Ishikawa (cell line): Measurements from ENCODE around the gene USP2.

ENCODE experiments used
- CEBPB ChIP-seq: IDR thresholded peaks from 2 replicates; pipeline ENCODE4 v1.6.1; 2012
- CREB1 ChIP-seq: IDR thresholded peaks from 2 replicates; pipeline ENCODE4 v1.6.1; 2012; ENCODE audit warnings: low read depth
- EGR1 ChIP-seq: IDR thresholded peaks from 2 replicates; pipeline ENCODE4 v1.6.1; 2012
- EP300 ChIP-seq: IDR thresholded peaks from 2 replicates; pipeline ENCODE4 v1.6.1; 2012; ENCODE audit warnings: borderline replicate concordance
- FOXM1 ChIP-seq: IDR thresholded peaks from 2 replicates; pipeline ENCODE4 v1.6.1; 2012; ENCODE audit warnings: low read depth, borderline replicate concordance
- NFIC ChIP-seq: IDR thresholded peaks from 2 replicates; pipeline ENCODE4 v1.6.1; 2012
- RAD21 ChIP-seq: IDR thresholded peaks from 2 replicates; pipeline ENCODE4 v1.6.1; 2012; ENCODE audit warnings: low read depth
- TAF1 ChIP-seq: IDR thresholded peaks from 2 replicates; pipeline ENCODE4 v1.6.1; 2012; ENCODE audit warnings: low read depth, mild to moderate bottlenecking
- TCF12 ChIP-seq: IDR thresholded peaks from 2 replicates; pipeline ENCODE4 v1.6.1; 2012; ENCODE audit warnings: low read depth
- TEAD4 ChIP-seq: IDR thresholded peaks from 2 replicates; pipeline ENCODE4 v1.6.1; 2012
- YY1 ChIP-seq: IDR thresholded peaks from 2 replicates; pipeline ENCODE4 v1.6.1; 2012; ENCODE audit warnings: low read depth
- ZBTB7A ChIP-seq: IDR thresholded peaks from 2 replicates; pipeline ENCODE4 v1.6.1; 2012; ENCODE audit warnings: low read depth
- TF ChIP-seq, protein P1 (sequence below): IDR thresholded peaks from 2 replicates; pipeline ENCODE4 v1.6.1; 2012; ENCODE audit warnings: low read depth, mild to moderate bottlenecking
- TF ChIP-seq, protein P2 (sequence below): IDR thresholded peaks from 2 replicates; pipeline ENCODE4 v1.6.1; 2012
- TF ChIP-seq, protein P3 (sequence below): IDR thresholded peaks from 2 replicates; pipeline ENCODE4 v1.6.1; 2012

The USP2 gene

DNA sequence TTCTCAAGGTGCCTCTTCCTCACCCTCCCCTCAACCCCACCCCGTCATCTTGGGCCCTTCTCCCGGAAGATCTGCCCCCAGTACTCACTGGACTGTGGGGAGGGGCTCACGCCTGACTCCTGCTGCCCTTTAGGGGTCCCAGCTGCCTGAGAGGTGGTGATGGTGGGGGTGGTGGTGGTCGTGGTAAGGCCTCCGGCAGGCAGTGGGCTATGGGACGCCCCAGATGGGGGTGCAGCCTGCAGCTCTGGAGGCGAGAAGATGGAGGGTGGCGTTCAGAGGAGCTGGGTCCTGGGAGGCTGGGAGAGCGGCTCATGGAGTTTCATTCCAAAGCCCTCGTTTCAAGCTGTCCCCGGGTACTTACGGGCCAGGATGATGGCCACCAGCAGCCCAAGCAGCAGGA, 35.8 kb downstream of the USP2 start:
- TF ChIP-seq NFIC (no peak), TCF12 (no peak), CREB1 (no peak), EGR1 (no peak), CEBPB (no peak), TAF1 (no peak), ZBTB7A (no peak), EP300 (no peak), TEAD4 (no peak), FOXM1 (no peak), RAD21 (no peak), YY1 (no peak)
- TF ChIP-seq, protein P1, sequence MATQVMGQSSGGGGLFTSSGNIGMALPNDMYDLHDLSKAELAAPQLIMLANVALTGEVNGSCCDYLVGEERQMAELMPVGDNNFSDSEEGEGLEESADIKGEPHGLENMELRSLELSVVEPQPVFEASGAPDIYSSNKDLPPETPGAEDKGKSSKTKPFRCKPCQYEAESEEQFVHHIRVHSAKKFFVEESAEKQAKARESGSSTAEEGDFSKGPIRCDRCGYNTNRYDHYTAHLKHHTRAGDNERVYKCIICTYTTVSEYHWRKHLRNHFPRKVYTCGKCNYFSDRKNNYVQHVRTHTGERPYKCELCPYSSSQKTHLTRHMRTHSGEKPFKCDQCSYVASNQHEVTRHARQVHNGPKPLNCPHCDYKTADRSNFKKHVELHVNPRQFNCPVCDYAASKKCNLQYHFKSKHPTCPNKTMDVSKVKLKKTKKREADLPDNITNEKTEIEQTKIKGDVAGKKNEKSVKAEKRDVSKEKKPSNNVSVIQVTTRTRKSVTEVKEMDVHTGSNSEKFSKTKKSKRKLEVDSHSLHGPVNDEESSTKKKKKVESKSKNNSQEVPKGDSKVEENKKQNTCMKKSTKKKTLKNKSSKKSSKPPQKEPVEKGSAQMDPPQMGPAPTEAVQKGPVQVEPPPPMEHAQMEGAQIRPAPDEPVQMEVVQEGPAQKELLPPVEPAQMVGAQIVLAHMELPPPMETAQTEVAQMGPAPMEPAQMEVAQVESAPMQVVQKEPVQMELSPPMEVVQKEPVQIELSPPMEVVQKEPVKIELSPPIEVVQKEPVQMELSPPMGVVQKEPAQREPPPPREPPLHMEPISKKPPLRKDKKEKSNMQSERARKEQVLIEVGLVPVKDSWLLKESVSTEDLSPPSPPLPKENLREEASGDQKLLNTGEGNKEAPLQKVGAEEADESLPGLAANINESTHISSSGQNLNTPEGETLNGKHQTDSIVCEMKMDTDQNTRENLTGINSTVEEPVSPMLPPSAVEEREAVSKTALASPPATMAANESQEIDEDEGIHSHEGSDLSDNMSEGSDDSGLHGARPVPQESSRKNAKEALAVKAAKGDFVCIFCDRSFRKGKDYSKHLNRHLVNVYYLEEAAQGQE: no peak
- TF ChIP-seq, protein P2, sequence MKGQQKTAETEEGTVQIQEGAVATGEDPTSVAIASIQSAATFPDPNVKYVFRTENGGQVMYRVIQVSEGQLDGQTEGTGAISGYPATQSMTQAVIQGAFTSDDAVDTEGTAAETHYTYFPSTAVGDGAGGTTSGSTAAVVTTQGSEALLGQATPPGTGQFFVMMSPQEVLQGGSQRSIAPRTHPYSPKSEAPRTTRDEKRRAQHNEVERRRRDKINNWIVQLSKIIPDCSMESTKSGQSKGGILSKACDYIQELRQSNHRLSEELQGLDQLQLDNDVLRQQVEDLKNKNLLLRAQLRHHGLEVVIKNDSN: no peak

DNA sequence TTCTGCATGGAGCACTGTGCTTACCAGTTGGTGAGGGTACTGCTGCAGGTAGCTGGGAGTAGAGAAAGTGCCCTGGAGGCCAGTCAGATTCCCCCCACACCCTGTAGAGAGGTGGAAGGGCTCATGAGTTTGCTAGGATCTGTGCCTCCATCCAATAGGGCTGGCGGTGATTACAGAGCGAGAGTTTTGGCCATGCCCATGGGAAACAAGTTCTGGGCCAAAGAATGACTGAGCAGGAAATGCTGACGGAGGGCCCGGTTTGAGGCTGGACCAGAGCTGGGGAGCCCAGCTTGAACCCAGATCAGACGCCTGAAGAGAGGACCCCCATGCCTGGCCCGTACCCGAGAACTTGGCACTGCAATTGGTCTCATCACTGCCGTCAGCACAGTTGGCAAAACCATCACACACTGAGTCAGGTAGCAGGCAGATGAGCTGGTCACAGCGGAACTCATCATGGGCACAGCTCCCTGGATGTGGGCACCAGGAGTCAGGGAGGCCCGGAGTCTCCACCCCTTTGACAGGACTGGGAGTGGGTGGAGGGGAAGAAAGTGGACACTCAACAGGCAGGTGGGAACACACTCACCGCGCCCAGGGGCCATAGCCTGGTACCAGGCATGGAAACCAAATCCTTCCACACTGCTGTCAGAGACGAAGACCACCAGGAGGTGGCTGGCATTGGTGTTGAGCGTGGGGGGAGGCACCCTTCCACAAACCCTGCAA, 37.0 kb downstream of the USP2 start:
- TF ChIP-seq, protein P3, sequence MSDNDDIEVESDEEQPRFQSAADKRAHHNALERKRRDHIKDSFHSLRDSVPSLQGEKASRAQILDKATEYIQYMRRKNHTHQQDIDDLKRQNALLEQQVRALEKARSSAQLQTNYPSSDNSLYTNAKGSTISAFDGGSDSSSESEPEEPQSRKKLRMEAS: no peak
- TF ChIP-seq TCF12 (no peak), CREB1 (no peak), RAD21 (no peak), ZBTB7A (no peak), EGR1 (no peak), FOXM1 (no peak), YY1 (no peak), TAF1 (no peak), CEBPB (no peak), TEAD4 (no peak), NFIC (no peak)
- TF ChIP-seq, protein P1: no peak

DNA sequence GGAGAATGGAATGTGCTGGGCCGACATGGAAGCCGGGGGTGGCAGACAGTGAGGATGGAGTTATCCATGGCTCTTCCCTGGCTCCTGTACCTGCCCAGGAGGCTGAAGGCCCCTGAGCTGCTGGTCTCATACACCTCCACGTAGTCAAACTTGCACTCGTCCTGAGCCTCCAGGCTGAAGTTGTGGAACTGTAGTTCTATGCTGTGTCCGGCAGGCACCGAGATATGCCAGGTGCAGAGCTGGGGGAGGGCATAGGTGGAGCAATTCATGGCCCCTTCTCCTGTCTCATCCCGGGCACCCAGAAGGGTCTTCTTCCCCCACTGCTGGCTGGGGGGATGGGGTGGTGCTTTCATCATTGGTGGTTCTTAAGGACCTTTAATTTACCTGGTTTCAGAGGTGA, 37.8 kb downstream of the USP2 start:
- TF ChIP-seq YY1 (no peak), EP300 (no peak), EGR1 (no peak), TEAD4 (no peak), CEBPB (no peak), ZBTB7A (no peak), TAF1 (no peak), NFIC (no peak), FOXM1 (no peak), TCF12 (no peak), CREB1 (no peak), RAD21 (no peak)
- TF ChIP-seq, protein P2: no peak
- TF ChIP-seq, protein P1: no peak
- TF ChIP-seq, protein P3: no peak

DNA sequence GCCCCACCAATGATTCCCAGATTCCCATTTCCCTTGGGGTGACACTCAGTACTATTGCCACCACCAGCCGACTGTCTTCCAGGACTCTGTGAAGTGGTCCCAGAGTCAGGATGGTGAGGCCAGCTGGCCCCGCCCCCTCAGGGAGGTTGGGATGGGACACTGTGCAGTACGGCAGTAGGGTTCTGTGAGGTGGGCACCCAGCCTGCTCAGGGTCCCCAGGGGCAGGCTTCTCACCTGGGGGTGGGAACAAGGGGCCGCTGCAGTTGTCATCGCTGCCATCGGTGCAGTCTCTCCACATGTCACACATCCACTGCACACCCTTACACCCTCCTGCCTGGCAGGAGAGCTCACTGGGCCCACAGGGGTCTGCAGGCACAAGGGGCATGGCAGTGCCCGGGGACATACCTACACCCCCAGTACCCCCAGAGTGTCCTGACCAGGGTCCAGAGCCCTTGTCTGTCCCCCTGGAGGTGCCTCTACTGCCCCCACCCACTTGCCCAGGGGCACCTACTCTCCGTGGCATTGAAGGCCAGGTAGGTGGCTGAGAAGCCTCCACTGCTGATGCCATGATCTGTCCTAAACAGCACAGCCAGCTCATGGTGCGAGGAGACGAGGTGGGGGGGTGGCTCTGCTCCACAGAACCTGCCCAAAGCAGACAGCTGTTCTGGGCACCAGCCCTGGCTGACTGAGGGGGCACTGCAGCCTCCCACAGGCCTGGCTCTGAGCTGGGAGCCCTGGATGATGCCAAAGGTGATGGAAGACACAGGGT, 38.9 kb downstream of the USP2 start:
- TF ChIP-seq, protein P3: no peak
